CD14-positive monocyte (primary cell): ENCODE data around the gene TMEM272. TPM values are rescaled to one million over a fixed set of nuclear protein-coding genes. Genes with fewer than 3 reads are reported as not detected.

Experiments used
- DNase-seq, 3 donors: peaks; one replicate each; pipeline ENCODE4 v3.0.0-alpha.2; 2011 to 2022
- H2AFZ ChIP-seq: 2 replicates; pipeline ENCODE4 v1.6.0; 2012; ENCODE audit warnings: mild to moderate bottlenecking, low read depth, low read length, inconsistent platforms; ENCODE audit not compliant: insufficient read depth, poor library complexity, severe bottlenecking
- H3K27ac ChIP-seq, 2 donors: 1 replicate in 1 of 2; 2 replicates in 1 of 2; pipeline ENCODE4 v1.5.1; 2012 to 2013; ENCODE audit warnings: low read length in 2 of 2, control low read depth in 1 of 2, inconsistent platforms in 1 of 2, low read depth in 1 of 2, mild to moderate bottlenecking in 1 of 2
- H3K27me3 ChIP-seq, 2 donors: one replicate each; pipeline versions ENCODE4 v1.6.0 to v1.6.1; 2011 to 2013; ENCODE audit warnings: low read length in 2 of 2; ENCODE audit not compliant: control insufficient read depth in 2 of 2, insufficient read depth in 2 of 2
- H3K36me3 ChIP-seq, 2 donors: replicated peaks in 1 of 2; 1 replicate in 1 of 2; 2 replicates in 1 of 2; pipeline versions ENCODE4 v1.5.1 to v1.6.1; 2012 to 2013; ENCODE audit warnings: low read length in 2 of 2, control low read depth in 1 of 2, inconsistent platforms in 1 of 2, mild to moderate bottlenecking in 1 of 2; ENCODE audit not compliant: insufficient read depth in 2 of 2, control insufficient read depth in 1 of 2
- H3K4me1 ChIP-seq, 2 donors: 1 replicate in 1 of 2; 2 replicates in 1 of 2; pipeline versions ENCODE4 v1.5.1 to v1.6.1; 2012 to 2013; ENCODE audit warnings: low read length in 2 of 2, control low read depth in 1 of 2, inconsistent platforms in 1 of 2, mild to moderate bottlenecking in 1 of 2, moderate library complexity in 1 of 2; ENCODE audit not compliant: insufficient read depth in 2 of 2, control insufficient read depth in 1 of 2
- H3K4me2 ChIP-seq: replicated peaks from 2 replicates; pipeline ENCODE3; 2012; ENCODE audit warnings: low read length, moderate library complexity, mild to moderate bottlenecking; ENCODE audit not compliant: poor library complexity, severe bottlenecking; ENCODE audit errors: extremely low read depth
- H3K4me3 ChIP-seq, 3 experiments: fragments of 200-600 bp in 1 of 3; sonication (generic) in 1 of 3; replicated peaks in 1 of 3; 1 replicate in 2 of 3; 2 replicates in 1 of 3; pipeline ENCODE4 v1.5.1; 2011 to 2013; ENCODE audit warnings: low read length in 3 of 3, mild to moderate bottlenecking in 3 of 3, control low read depth in 2 of 3, low read depth in 2 of 3, inconsistent platforms in 1 of 3, moderate library complexity in 1 of 3
- H3K79me2 ChIP-seq: 2 replicates; pipeline ENCODE4 v1.6.0; 2012; ENCODE audit warnings: mild to moderate bottlenecking, control low read depth, inconsistent platforms, low read length, moderate library complexity; ENCODE audit not compliant: insufficient read depth
- H3K9ac ChIP-seq: 2 replicates; pipeline ENCODE4 v1.6.0; 2017; ENCODE audit warnings: low read length, mild to moderate bottlenecking; ENCODE audit not compliant: insufficient read depth, poor library complexity, severe bottlenecking
- H3K9me3 ChIP-seq, 2 donors: replicated peaks in 1 of 2; 1 replicate in 1 of 2; 2 replicates in 1 of 2; pipeline versions ENCODE4 v1.5.1 to v1.6.1; 2012 to 2013; ENCODE audit warnings: low read length in 2 of 2, control low read depth in 1 of 2; ENCODE audit not compliant: control insufficient read depth in 1 of 2, insufficient read depth in 1 of 2
- H4K20me1 ChIP-seq: 2 replicates; pipeline ENCODE4 v1.6.0; 2012; ENCODE audit warnings: mild to moderate bottlenecking, low read length, control low read depth, moderate library complexity; ENCODE audit not compliant: insufficient read depth
- H3K27ac Mint-ChIP-seq, 7 donors: one replicate each; pipeline ENCODE4 v1.8.0; 2020; ENCODE audit warnings: mild to moderate bottlenecking in 7 of 7, mixed read lengths in 7 of 7, moderate library complexity in 6 of 7, inconsistent platforms in 2 of 7
- H3K27me3 Mint-ChIP-seq, 3 donors: one replicate each; pipeline ENCODE4 v1.8.0; 2021 to 2022; ENCODE audit warnings: low read depth in 3 of 3, mild to moderate bottlenecking in 3 of 3, mixed read lengths in 3 of 3, moderate library complexity in 3 of 3, inconsistent platforms in 1 of 3
- H3K36me3 Mint-ChIP-seq, 2 donors: one replicate each; pipeline ENCODE4 v1.8.0; 2020; ENCODE audit warnings: mixed read lengths in 2 of 2, inconsistent platforms in 1 of 2, mild to moderate bottlenecking in 1 of 2
- H3K4me1 Mint-ChIP-seq: one replicate; pipeline ENCODE4 v1.8.0; 2020; ENCODE audit warnings: mild to moderate bottlenecking, mixed read lengths
- H3K4me3 Mint-ChIP-seq, 2 donors: one replicate each; pipeline ENCODE4 v1.8.0; 2020; ENCODE audit warnings: mild to moderate bottlenecking in 2 of 2, mixed read lengths in 2 of 2, moderate library complexity in 1 of 2
- H3K9me3 Mint-ChIP-seq, 7 donors: one replicate each; pipeline ENCODE4 v1.8.0; 2020 to 2022; ENCODE audit warnings: mixed read lengths in 7 of 7, mild to moderate bottlenecking in 6 of 7, moderate library complexity in 6 of 7, inconsistent platforms in 2 of 7
- WGBS: methylation state at CpG from one replicate; pipeline ENCODE4 v1.1.5; 2013; ENCODE audit warnings: missing lambda C conversion rate; ENCODE audit not compliant: insufficient coverage; 5-methylcytosine and 5-hydroxymethylcytosine counted together
- intact Hi-C, 2 donors: fragments of 100-400 bp; cut with micrococcal nuclease; formaldehyde crosslinking; loops; one replicate each; pipeline versions ENCODE4 v1.15.0 to v1.15.1; 2023
- polyA plus RNA-seq, 3 donors: library from polyadenylated mRNA; depleted of rRNA in 1 of 3; unstranded in 2 of 3; stranded (reverse) in 1 of 3; fragments of 300-500 nt in 2 of 3; fragments of >200 nt in 1 of 3; fragmentation: Illumina TruSeq in 2 of 3; gene quantifications; 1 replicate in 2 of 3; 2 replicates in 1 of 3; pipeline ENCODE4 v1.2.3, GENCODE V29; 2012 to 2021
- TF ChIP-seq, protein P1 (sequence below): fragments of 200-600 bp; IDR thresholded peaks from one replicate; pipeline ENCODE4 v1.8.0; 2022; ENCODE audit warnings: antibody characterized with exemption, mild to moderate bottlenecking

The TMEM272 gene
- polyA plus RNA-seq, 3 donors = 0.07 TPM; not detected in 2

DNA sequence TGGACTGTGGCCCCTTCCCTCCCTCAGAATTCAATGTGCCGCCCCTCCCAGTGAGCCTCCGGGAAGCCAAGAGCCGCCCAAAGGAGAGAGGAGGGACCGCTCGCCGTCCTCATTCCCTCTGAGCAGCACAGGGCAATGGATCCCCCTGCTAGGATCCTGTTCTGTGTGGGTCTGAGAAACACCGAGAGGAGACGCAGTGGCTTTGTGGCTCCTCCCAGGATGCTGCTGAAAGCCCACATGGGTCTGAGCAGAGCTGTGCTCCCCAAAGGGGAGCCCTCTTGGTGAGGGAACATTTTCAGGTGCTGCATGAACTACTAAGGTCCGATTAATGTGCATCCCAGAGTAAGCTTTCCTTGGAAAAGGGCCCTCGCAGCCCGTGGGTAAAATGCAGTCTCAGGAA lies 71.5 kb downstream of the TMEM272 start:
- Histone ChIP-seq H3K27me3 (peaks cover 0 to 18% of the 10 kb centered on the region in 2 donors), H3K9ac (no peak overlapping the region), H4K20me1 (no peaks in the 10 kb centered on the region), H3K4me3 (no peak overlapping the region), H3K9me3 (no peaks in the 10 kb centered on the region), H3K36me3 (peaks cover 0 to 6% of the 10 kb centered on the region in 2 donors), H3K27ac (no peak overlapping the region), H3K4me1 (peaks cover 0 to 6% of the 10 kb centered on the region in 2 donors), H3K79me2 (no peaks in the 10 kb centered on the region), H3K4me2 (no peak overlapping the region), H2AFZ (no peak overlapping the region)
- H3K4me3 Mint-ChIP-seq = no peak overlapping the region
- no peak overlapping the region for H3K27ac Mint-ChIP-seq
- intact Hi-C loops = no loop called here
- H3K36me3 Mint-ChIP-seq = peaks cover 0 to 1% of the 10 kb centered on the region in 2 donors
- H3K9me3 Mint-ChIP-seq = peaks cover 0 to 4% (median 0%) of the 10 kb centered on the region in 7 donors
- peaks cover 9% of the 10 kb centered on the region for H3K4me1 Mint-ChIP-seq
- TF ChIP-seq, protein P1, sequence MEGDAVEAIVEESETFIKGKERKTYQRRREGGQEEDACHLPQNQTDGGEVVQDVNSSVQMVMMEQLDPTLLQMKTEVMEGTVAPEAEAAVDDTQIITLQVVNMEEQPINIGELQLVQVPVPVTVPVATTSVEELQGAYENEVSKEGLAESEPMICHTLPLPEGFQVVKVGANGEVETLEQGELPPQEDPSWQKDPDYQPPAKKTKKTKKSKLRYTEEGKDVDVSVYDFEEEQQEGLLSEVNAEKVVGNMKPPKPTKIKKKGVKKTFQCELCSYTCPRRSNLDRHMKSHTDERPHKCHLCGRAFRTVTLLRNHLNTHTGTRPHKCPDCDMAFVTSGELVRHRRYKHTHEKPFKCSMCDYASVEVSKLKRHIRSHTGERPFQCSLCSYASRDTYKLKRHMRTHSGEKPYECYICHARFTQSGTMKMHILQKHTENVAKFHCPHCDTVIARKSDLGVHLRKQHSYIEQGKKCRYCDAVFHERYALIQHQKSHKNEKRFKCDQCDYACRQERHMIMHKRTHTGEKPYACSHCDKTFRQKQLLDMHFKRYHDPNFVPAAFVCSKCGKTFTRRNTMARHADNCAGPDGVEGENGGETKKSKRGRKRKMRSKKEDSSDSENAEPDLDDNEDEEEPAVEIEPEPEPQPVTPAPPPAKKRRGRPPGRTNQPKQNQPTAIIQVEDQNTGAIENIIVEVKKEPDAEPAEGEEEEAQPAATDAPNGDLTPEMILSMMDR = no peak
- peaks cover 7 to 29% (median 16%) of the 10 kb centered on the region in 3 donors for H3K27me3 Mint-ChIP-seq
- WGBS = 95% methylated on average over 5 of the region's 11 CpGs
- DNase-seq = no peak

DNA sequence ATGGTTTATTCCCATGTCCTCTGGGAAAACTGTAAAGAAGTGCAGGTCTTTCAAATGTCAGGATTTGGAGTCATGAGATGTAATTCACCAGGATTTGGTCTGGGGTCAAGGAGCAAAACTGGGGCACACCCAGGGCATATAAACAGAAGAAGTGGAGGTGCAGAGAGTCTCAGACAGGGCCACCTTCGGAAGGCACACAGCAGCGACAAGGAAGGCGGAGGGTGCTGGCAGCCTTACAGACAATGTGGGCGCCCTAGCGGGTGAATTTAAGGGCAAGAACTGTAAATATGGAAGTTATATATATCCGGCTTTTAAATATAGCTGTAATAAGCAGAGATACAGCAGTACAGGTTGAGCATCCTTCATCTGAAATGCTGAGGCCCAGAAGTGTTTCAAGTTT lies 72.2 kb downstream of the TMEM272 start:
- H3K4me1 ChIP-seq = no peaks in the 10 kb centered on the region
- H4K20me1 ChIP-seq = no peaks in the 10 kb centered on the region
- intact Hi-C loops = no loop called here
- peaks cover 0 to 10% of the 10 kb centered on the region in 2 donors for H3K27me3 ChIP-seq
- Mint-ChIP-seq H3K27ac (no peak overlapping the region), H3K4me3 (no peak overlapping the region), H3K9me3 (peaks cover 0 to 6% (median 0%) of the 10 kb centered on the region in 7 donors), H3K36me3 (peaks cover 6% of the 10 kb centered on the region in 2 donors), H3K4me1 (peaks cover 2% of the 10 kb centered on the region), H3K27me3 (peaks cover 6 to 21% (median 9%) of the 10 kb centered on the region in 3 donors)
- H3K9ac ChIP-seq = no peak overlapping the region
- H2AFZ ChIP-seq = no peak overlapping the region
- no peak overlapping the region for H3K4me2 ChIP-seq
- H3K4me3 ChIP-seq = no peak overlapping the region
- TF ChIP-seq, protein P1 = no peak
- DNase-seq = no peak
- peaks cover 0 to 13% of the 10 kb centered on the region in 2 donors for H3K36me3 ChIP-seq
- WGBS = 95% methylated on average over 3 of the region's 6 CpGs
- H3K79me2 ChIP-seq = no peaks in the 10 kb centered on the region
- no peaks in the 10 kb centered on the region for H3K9me3 ChIP-seq
- no peak overlapping the region for H3K27ac ChIP-seq
